GM12891 (cell line): ENCODE measurements around the gene POU5F2.

Experiments used
- DNase-seq: peaks from one replicate; pipeline ENCODE4 v3.0.0; 2011; ENCODE audit warnings: low spot score; ENCODE audit not compliant: insufficient read length
- FAIRE-seq: peaks from 2 replicates; lab custom pipeline; 2011; peaks lifted over from hg19 to GRCh38; lab: Jason Lieb, UNC
- PAX5 ChIP-seq: IDR thresholded peaks from 2 replicates; pipeline ENCODE4 v1.6.1; 2011; ENCODE audit warnings: low read length, moderate library complexity, mild to moderate bottlenecking; ENCODE audit not compliant: insufficient read depth, severe bottlenecking
- POLR2A ChIP-seq: IDR thresholded peaks from 2 replicates; pipeline ENCODE4 v1.6.1; 2011; ENCODE audit warnings: low read depth, low read length, control low read depth
- POLR2AphosphoS5 ChIP-seq: IDR thresholded peaks from 2 replicates; pipeline ENCODE4 v1.6.1; 2011; ENCODE audit warnings: low read depth, low read length, control low read depth
- POU2F2 ChIP-seq: IDR thresholded peaks from 2 replicates; pipeline ENCODE4 v1.6.1; 2011; ENCODE audit warnings: low read depth, mild to moderate bottlenecking, control low read depth, low read length, moderate library complexity
- SPI1 ChIP-seq: IDR thresholded peaks from 2 replicates; pipeline ENCODE4 v1.6.1; 2011; ENCODE audit warnings: low read depth, low read length, control low read depth
- TAF1 ChIP-seq: IDR thresholded peaks from 2 replicates; pipeline ENCODE4 v1.6.1; 2011; ENCODE audit warnings: low read depth, low read length, control low read depth

POU5F2 gene

DNA sequence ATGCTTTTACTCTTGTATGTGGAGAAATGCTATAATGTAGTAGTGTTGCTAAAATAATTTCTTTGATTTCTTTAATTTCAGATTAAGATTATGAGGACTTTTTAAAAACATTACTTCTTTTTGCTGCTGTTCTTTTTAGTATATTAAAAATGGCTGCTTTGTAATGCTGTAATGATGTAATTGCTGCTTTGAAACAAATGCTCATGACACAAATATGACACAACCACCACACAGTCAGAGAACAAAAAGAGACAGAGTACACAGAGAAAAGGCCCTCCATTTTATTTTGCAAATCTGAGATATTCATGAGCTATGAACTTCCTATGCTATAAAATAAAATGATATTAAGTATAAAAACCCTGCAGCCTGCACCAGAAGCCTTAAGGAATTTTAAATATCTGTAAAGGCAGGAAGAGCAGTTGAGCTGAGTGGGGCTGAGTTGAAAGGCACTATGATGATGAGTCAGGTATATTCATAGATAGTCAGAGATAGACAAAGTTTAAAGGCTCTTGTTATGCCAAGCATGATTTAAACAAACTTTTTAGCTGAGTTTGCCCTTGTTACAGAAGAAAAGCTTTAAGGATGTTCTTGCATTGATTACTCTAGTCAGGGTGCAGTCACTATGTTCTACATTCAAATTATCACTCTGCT lies 5.1 kb upstream of the POU5F2 start:
- no peak for DNase-seq
- FAIRE-seq, result no peak
- TF ChIP-seq POLR2A (no peak), TAF1 (no peak), SPI1 (no peak), PAX5 (no peak), POU2F2 (no peak), POLR2AphosphoS5 (no peak)

DNA sequence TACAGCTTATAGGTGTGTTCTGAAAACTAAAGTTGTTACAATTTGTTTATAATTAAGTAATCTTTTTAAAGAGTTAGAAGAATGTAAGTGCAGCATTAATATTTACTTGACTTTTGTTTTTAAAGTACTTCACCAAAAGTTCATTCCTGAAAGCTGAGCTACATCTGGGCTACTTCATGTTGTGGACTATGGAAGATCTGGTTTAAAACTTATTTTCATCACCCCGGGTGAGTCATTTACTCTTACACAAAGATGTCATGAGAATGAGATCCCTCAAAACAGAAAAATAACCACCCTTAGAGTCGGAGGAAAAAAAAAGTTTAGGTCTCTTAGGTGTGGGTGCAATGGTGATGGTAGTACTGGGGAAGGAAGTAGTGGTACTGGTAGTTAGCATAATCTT lies 5.1 kb downstream of the POU5F2 start:
- TF ChIP-seq TAF1 (no peak), PAX5 (no peak), POU2F2 (no peak)
- FAIRE-seq (no peak), DNase-seq (no peak)

DNA sequence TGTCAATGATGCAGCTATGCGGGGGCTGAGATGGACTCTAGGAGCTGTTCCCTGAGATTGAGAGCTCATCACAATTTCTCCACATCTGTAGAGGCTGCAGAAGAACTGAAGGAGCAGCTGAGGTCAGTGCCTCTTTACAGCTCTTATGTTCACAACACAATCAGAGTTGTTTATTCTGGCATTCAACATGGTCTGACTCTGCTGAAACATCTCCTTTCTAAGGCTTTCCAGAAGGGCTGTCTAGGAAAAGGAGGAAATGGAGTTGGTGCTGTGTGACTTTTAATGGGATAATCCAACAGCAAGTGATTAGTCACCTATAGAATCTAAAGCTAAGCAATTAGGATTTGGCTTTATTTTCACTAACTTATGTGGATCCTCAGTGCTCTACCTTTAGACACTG lies 6.0 kb downstream of the POU5F2 start:
- no peak for FAIRE-seq
- DNase-seq, result no peak
- no peak for TF ChIP-seq POLR2A
- no peak for TF ChIP-seq SPI1
- TF ChIP-seq POLR2AphosphoS5, result no peak
- no peak for TF ChIP-seq POU2F2
- no peak for TF ChIP-seq TAF1
- no peak for TF ChIP-seq PAX5

DNA sequence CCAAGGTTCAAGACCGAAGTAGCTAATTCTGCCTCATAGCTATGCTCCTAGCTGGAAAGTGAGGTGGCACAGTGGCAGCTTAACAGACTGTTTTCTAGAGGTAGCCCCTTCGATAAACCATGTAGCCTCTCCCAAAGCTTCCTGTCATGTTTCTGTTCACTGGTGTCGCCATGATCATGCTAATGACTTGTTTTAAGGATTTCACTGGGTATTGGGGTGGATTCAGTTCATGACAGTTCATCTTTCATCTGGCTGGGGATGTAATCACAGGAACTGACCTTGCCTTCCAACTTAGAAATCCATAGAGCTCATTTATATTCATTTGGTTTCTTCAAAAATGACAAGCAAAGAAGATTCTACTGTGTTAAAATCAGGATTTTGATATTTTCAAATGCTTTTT lies 9.4 kb downstream of the POU5F2 start:
- no peak for FAIRE-seq
- TF ChIP-seq PAX5 (no peak), SPI1 (no peak), POLR2AphosphoS5 (no peak), POLR2A (no peak), TAF1 (no peak), POU2F2 (no peak)
- no peak for DNase-seq

DNA sequence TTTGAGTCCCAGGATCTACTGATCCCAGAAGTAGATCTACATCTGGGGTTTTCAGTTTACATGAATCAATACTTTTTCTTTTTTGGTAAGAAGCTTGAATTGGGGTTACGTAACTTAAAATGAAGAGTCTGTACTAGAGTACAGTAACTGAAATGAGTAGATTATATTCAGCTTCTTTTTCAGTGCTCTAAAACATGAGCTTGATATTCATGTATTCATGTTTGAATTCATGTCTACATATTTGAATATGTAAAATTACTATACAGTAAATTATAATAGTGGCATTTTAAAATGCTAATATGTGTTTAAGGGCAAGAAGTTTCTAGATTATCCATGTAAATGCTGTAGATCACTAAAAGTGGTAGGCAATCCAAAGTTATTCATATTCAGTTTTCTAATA lies 14.8 kb downstream of the POU5F2 start:
- FAIRE-seq, result no peak
- DNase-seq, result no peak
- TF ChIP-seq PAX5 (no peak), POLR2AphosphoS5 (no peak), SPI1 (no peak), TAF1 (no peak), POU2F2 (no peak), POLR2A (no peak)

DNA sequence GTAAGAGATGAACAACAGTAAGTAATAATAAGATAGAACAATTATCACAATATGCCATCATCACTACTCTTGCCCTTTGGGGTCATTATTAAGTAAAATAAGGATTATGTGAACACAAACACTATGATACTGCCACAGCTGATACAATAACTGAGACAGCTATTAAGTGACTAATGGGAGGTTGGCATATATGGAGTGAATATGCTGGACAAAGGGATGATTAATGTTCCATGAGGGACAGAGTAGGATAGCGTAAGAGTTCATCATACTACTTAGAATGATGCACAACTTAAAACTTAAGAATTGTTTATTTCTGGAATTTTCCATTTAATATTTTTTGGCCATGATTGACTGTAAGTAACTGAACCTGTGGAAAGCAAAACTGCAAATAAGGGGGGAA lies 16.6 kb downstream of the POU5F2 start:
- no peak for FAIRE-seq
- TF ChIP-seq PAX5 (no peak), SPI1 (no peak), POLR2AphosphoS5 (no peak), POLR2A (no peak), TAF1 (no peak)
- no peak for DNase-seq

DNA sequence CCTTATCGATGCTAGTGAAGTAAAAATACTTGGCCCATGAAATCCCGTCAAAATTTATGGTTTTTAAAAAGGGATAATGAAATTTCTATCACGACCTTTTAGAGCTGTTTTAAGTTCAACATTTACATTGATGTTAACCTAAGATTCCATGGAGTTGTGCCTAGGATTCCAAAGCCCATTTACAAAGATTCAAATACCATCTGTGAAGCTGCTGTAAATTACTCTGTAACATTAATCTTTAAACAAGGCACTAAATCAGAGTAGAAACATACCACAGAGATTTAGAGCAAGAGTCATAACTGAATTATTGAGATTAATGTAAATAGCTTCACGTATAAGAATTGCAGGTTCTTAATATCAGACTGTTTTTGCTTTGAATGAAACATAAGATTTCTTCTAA lies 17.7 kb downstream of the POU5F2 start:
- FAIRE-seq (no peak), DNase-seq (no peak)
- TF ChIP-seq SPI1 (no peak), POLR2A (no peak), POU2F2 (no peak)

DNA sequence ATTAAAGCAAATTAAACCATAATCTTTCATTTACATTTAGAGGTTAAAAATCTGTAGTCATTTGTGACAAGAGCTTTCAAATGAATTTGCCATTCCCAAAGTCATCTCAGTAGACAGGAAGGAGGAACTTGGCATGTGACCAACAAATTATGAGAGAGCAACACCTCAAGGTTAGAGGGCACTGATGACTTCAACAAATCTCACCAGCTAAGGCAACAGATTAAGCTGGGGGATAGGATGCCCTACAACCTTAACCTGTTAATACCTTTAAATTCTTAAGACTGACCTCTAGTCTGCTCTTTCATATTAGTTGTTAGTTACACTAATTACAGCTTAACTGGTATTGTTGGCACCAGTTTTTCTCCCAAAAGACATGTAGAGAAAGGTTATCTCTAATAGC lies 18.4 kb downstream of the POU5F2 start:
- FAIRE-seq, result no peak
- TF ChIP-seq PAX5 (no peak), POLR2A (no peak), POU2F2 (no peak), POLR2AphosphoS5 (no peak), TAF1 (no peak), SPI1 (no peak)
- no peak for DNase-seq

DNA sequence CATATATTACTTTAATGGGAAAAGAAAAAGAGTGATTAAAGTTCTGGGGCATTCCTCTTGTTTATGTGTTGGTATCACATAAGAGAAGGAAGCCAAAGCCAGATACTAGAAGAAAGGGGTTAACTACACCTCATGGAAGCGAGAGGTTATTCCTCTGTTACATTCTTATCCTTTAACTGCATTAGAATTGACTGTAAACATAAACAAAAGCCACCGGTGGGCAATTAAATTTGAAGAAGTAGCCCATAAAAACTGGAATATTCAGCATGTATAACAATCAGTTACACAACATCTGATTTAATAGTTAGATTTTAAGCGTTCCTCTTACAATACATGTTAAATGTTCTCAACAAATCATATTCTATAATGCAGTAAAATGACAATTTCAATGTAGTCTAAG lies 18.8 kb downstream of the POU5F2 start:
- no peak for DNase-seq
- TF ChIP-seq PAX5 (no peak), SPI1 (no peak), TAF1 (no peak), POLR2A (no peak), POU2F2 (no peak), POLR2AphosphoS5 (no peak)
- no peak for FAIRE-seq

DNA sequence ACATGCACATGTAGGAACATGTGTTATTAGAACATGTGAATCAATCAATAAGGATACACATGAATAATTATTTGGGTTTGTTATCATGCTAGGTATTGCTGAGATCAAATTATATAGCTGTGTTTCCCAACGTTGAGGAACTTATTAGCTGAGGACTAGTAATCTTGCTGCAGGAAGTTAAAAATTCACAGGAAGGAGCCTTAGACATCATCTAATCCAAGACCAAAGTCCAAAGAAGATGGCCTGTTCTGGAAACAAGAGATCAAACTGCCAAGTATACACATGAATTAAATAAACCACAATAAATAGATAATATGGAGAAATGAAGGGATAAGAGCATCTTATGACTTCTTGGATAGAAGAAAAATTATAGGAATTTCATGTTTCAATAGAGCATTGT lies 19.9 kb downstream of the POU5F2 start:
- FAIRE-seq (no peak), DNase-seq (no peak)
- no peak for TF ChIP-seq SPI1
- TF ChIP-seq PAX5, result no peak
- no peak for TF ChIP-seq TAF1
- TF ChIP-seq POU2F2, result no peak
- TF ChIP-seq POLR2A, result no peak
- TF ChIP-seq POLR2AphosphoS5, result no peak

DNA sequence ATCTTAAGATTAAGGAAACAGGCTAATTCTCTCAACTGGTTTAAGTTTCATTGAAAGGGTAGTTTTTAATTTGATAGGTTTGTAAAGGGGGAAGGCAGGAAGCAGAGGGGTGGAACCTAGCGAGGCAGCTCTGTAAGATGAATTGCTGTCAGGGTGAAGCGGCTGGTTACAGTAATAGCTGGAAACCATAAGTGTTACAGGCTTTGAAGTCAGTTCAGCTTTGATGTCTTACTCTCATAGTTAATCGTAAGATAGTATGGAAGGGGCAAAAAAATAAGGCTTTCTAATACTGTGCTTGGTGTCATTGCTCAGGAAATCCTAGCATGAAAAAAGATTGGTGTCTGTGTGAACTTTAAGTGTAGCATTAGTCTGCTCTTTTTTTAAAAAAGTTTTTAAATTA lies 20.3 kb downstream of the POU5F2 start:
- TF ChIP-seq SPI1 (no peak), TAF1 (no peak), POLR2A (no peak), PAX5 (no peak), POLR2AphosphoS5 (no peak), POU2F2 (no peak)
- FAIRE-seq (no peak), DNase-seq (no peak)
